Parathyroid adenoma (tissue), 2 donors: ENCODE measurements around the gene FOXC1.

ENCODE experiments used
- H2AFZ ChIP-seq: fragments of 300-600 bp; sonication (generic); one replicate; pipeline ENCODE4 v1.7.0; 2017; ENCODE audit warnings: antibody characterized with exemption, mild to moderate bottlenecking
- H3K27ac ChIP-seq: fragments of 300-600 bp; sonication (generic); one replicate; pipeline ENCODE4 v1.7.0; 2017
- H3K27me3 ChIP-seq: fragments of 300-600 bp; sonication (generic); one replicate; pipeline ENCODE4 v1.7.0; 2017; ENCODE audit warnings: low read length; ENCODE audit not compliant: control insufficient read depth, insufficient read depth
- H3K36me3 ChIP-seq: fragments of 300-600 bp; sonication (generic); one replicate; pipeline ENCODE4 v1.7.0; 2017; ENCODE audit warnings: low read length; ENCODE audit not compliant: control insufficient read depth, insufficient read depth
- H3K4me1 ChIP-seq: fragments of 300-600 bp; sonication (generic); one replicate; pipeline ENCODE4 v1.7.0; 2017; ENCODE audit warnings: control low read depth
- H3K4me2 ChIP-seq: fragments of 300-600 bp; sonication (generic); one replicate; pipeline ENCODE4 v1.7.0; 2017; ENCODE audit warnings: low read length
- H3K4me3 ChIP-seq: fragments of 300-600 bp; sonication (generic); one replicate; pipeline ENCODE4 v1.7.0; 2017; ENCODE audit warnings: low read depth, low read length
- H3K79me2 ChIP-seq: fragments of 300-600 bp; sonication (generic); one replicate; pipeline ENCODE4 v1.7.0; 2017; ENCODE audit warnings: control low read depth
- H3K9ac ChIP-seq: fragments of 300-600 bp; sonication (generic); one replicate; pipeline ENCODE4 v1.7.0; 2017; ENCODE audit warnings: mild to moderate bottlenecking
- H3K9me3 ChIP-seq: fragments of 300-600 bp; sonication (generic); one replicate; pipeline ENCODE4 v1.7.0; 2017; ENCODE audit warnings: low read length; ENCODE audit not compliant: control insufficient read depth
- TF ChIP-seq, protein P1 (sequence below): fragments of 300-600 bp; sonication (generic); IDR thresholded peaks from one replicate; pipeline ENCODE4 v1.7.0; 2017; ENCODE audit warnings: antibody characterized with exemption, mild to moderate bottlenecking
- donor health status: primary hyperparathyroidism.

The FOXC1 gene

DNA sequence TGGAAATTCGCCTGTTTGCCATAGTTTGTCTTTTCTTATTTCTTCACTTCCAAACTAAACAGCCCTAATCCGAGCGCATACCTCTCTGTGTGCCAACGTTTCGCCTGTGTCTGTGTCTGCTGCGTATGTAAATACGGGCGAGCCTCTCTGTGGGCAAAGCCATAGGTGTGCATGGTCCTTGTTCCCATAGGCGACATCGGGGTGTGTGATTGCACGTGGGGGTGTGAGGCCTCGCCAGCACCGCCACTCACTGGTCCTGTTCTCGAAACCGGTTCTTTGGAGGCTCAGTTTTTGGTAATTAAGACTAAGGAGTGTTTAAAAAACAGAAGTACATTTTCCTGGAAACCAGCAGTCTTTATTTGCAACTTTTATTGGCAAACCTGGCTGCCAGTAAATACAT lies 6.0 kb upstream of the FOXC1 start:
- Histone ChIP-seq H3K9me3 (no peaks in the 10 kb centered on the region), H3K79me2 (no peaks in the 10 kb centered on the region), H3K4me1 (no peaks in the 10 kb centered on the region), H3K27ac (no peak overlapping the region), H3K4me3 (no peak overlapping the region), H3K27me3 (peaks cover 22% of the 10 kb centered on the region), H3K36me3 (no peaks in the 10 kb centered on the region), H3K4me2 (peak overlapping the region; percentile 41), H2AFZ (no peak overlapping the region), H3K9ac (no peak overlapping the region)
- TF ChIP-seq, protein P1, sequence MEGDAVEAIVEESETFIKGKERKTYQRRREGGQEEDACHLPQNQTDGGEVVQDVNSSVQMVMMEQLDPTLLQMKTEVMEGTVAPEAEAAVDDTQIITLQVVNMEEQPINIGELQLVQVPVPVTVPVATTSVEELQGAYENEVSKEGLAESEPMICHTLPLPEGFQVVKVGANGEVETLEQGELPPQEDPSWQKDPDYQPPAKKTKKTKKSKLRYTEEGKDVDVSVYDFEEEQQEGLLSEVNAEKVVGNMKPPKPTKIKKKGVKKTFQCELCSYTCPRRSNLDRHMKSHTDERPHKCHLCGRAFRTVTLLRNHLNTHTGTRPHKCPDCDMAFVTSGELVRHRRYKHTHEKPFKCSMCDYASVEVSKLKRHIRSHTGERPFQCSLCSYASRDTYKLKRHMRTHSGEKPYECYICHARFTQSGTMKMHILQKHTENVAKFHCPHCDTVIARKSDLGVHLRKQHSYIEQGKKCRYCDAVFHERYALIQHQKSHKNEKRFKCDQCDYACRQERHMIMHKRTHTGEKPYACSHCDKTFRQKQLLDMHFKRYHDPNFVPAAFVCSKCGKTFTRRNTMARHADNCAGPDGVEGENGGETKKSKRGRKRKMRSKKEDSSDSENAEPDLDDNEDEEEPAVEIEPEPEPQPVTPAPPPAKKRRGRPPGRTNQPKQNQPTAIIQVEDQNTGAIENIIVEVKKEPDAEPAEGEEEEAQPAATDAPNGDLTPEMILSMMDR: no peak

DNA sequence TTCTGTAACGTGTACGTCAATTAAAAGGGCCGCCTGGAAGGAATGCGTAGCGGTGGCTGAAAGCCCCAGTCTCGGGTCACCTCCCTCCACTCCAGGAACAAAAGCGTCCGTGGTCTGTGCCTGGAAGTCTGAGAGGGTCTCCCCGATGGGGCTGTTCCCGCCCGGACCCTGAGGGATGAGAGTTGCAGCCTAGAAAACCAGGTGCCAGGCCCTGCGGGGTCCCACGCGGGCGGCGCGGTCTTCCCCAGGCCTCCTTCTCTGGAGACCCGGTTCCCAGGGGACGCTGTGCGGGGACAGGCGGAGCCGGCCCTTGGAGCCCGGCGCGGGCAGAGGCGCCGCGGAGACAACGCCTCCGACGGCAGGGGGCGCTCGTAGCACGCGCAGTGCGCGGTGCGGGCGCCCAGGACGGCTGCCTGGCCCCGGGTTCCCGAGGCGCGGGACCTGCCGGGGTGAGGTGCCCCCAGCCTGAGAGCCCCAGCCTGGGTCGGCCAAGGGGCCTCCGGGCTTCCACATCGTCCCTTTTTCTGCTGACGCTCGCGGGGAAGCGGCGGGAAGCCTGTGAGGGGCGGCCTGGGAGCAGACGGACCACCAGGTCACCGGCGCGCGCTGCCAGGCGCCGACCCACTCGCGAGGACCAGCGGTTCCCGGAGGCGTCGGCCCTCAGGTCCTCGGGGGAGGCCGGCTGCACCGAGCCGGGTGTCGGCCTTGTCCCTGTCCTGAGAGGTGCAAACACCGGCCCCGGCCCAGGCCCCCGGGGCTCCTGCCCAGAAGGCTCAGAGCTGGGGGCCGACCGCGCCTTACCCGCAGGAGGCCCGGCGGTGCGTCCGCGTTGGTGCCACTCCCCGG lies 5.3 kb upstream of the FOXC1 start:
- H3K9me3 ChIP-seq: no peaks in the 10 kb centered on the region
- TF ChIP-seq, protein P1: peak; percentile 91
- H3K27ac ChIP-seq: no peak overlapping the region
- H3K9ac ChIP-seq: no peak overlapping the region
- no peaks in the 10 kb centered on the region for H3K79me2 ChIP-seq
- no peaks in the 10 kb centered on the region for H3K4me1 ChIP-seq
- no peak overlapping the region for H3K4me3 ChIP-seq
- peak overlapping the region; percentile 62 for H2AFZ ChIP-seq
- peak overlapping the region; percentile 41 for H3K4me2 ChIP-seq
- H3K36me3 ChIP-seq: no peaks in the 10 kb centered on the region
- H3K27me3 ChIP-seq: peaks cover 23% of the 10 kb centered on the region

DNA sequence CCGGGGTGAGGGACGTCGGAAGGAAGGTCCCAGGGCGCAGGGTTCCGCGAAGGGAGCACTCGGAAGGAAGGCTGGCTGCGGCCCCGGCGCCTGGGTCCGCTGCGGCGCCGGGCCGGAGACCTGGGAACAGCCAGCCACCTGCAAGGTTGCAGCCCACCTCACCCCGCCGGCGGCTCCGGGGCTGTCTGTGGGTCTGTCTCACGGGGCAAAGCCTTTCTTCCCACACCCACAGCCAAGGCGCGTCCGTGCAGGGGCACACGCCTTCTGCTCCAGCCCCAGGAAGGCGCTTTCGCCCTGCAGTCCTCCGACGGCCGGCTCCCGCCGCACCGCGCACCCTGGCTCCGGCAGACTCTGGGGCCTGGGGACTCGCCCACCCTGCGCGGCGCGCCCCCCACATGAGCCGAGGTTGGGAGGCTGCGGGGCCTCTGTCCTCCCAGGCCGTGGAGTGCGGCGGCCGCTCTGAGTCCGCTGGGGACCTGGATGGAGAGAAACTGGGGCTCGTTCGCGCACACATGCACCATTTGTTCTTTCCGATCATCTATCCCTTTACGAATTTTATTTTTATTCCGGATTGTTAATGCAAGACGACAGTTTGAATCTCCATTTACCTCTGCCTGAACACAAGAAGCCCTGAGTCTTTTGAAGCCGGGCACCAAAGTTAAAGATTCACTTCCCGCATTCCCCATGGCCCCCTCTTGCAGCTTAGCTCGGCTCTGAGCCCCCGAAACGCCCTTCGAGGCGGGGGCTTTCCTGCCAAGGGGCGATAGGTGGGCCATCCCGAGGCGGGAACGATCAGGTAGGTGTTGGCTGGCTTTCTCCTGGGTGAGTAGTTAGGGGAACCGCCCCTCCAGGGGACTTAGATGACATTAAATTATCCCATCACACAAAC lies 4.5 kb upstream of the FOXC1 start:
- TF ChIP-seq, protein P1: no peak
- Histone ChIP-seq H3K4me2 (no peak overlapping the region), H3K79me2 (no peaks in the 10 kb centered on the region), H3K36me3 (no peaks in the 10 kb centered on the region), H3K9ac (no peak overlapping the region), H3K27me3 (peaks cover 23% of the 10 kb centered on the region), H3K27ac (no peak overlapping the region), H3K9me3 (no peaks in the 10 kb centered on the region), H3K4me3 (no peak overlapping the region), H3K4me1 (no peaks in the 10 kb centered on the region), H2AFZ (peak overlapping the region; percentile 62)

DNA sequence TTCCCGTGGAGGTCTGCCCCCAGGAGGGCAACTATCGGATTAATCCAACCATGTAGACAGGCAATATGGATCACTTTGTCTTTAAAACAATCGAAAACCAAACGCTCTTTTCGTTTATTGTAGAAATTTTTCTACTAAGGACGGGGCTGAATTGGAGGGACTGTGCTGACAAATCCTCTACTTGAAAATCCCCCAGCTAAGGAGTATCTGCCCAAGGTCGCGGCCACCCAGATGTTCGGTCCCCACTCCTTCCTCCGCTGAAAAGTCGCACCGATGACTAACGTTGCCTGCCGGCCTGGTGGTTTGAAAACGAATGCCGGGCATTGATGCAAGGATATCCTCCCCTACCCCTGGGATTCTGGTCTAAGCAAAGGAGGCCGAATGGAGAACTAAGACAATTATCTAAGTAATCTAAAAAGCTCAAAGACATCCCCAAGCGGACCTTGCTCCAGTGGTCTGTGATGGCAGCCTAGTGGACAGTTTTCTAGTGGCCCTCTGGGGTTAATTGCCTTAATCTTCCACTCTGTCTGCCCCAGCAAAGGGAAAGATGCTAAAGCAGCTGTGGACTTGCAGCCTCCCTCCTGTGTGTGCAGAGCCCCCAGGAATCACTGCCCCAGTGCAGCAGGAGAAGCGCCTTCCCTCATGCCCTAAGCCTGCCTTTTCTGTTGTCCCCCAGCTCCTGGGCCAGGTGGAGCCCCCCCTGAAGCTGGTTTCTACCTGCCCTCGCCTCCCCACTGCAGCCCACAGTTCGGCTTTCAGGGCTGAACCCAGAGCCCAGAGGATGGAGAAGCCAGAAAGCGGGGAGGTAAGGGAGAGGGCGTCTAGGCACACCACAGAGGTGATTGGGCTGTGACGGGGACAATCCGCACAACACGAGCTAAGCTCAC lies 3.6 kb upstream of the FOXC1 start:
- no peak overlapping the region for H3K4me2 ChIP-seq
- no peaks in the 10 kb centered on the region for H3K9me3 ChIP-seq
- no peak overlapping the region for H3K9ac ChIP-seq
- H3K27ac ChIP-seq: no peak overlapping the region
- H3K36me3 ChIP-seq: no peaks in the 10 kb centered on the region
- H2AFZ ChIP-seq: no peak overlapping the region
- no peaks in the 10 kb centered on the region for H3K4me1 ChIP-seq
- H3K4me3 ChIP-seq: no peak overlapping the region
- H3K27me3 ChIP-seq: peaks cover 23% of the 10 kb centered on the region
- no peaks in the 10 kb centered on the region for H3K79me2 ChIP-seq
- TF ChIP-seq, protein P1: no peak
